HG02938 (cell line): Measurements from ENCODE around the gene CLK1.

Source experiments
- ATAC-seq: cut with Tn5 transposase; IDR thresholded peaks from one replicate; pipeline ENCODE4 v1.9.1; 2021; ENCODE audit warnings: mild to moderate bottlenecking, moderate library complexity; ENCODE audit not compliant: unreplicated experiment

Gene CLK1

GRCh38 chr2:200811333-200812121 is 52.9 kb downstream of the CLK1 start, which contains the start of gene BZW1:
BZW1 (plus strand) TSS chr2:200811910; CDS start chr2:200813218, 1,308 bp downstream.
- peak; percentile 77 for ATAC-seq

GRCh38 chr2:200810998-200811332 is 53.5 kb downstream of the CLK1 start:
- no peak for ATAC-seq

- no peak for ATAC-seq
Observed at GRCh38 chr2:200810252-200810997, 54.0 kb downstream of the CLK1 start.

GRCh38 chr2:200809506-200810251 is 54.8 kb downstream of the CLK1 start:
- no peak for ATAC-seq
